HepG2 (cell line): Measurements from ENCODE around the gene POLL. TPM values are rescaled to one million over a fixed set of nuclear protein-coding genes. Genes with fewer than 3 reads are reported as not detected.

Source experiments
- ATAC-seq: fragments of 200-7000 bp; cut with Tn5 transposase; 3 replicates; pipeline ENCODE4 v1.9.1; 2020; ENCODE audit warnings: mild to moderate bottlenecking, moderate library complexity
- BruUV-seq: library from RNA; stranded (reverse); fragments of 400-500 nt; replicated peaks from 2 replicates; lab custom pipeline; 2021; lab: Mats Ljungman, UMichigan
- CTCF ChIA-PET: fragments of 300-600 bp; formaldehyde crosslinking; extraction: SDS; loops from one replicate; lab custom pipeline; 2021; ENCODE audit warnings: low total read pairs, inconsistent platforms, low intra/inter-chr PET ratio; lab: Yijun Ruan, JAX
- POLR2A ChIA-PET: fragments of 350-600 bp; sonication (Branson Sonifier 250); formaldehyde crosslinking; loops from one replicate; lab custom pipeline; 2020; ENCODE audit warnings: antibody characterized with exemption, inconsistent platforms; lab: Yijun Ruan, JAX
- DNase-seq: peaks from one replicate; pipeline ENCODE4 v3.0.0-alpha.2; 2015; ENCODE audit warnings: low spot score
- FAIRE-seq: peaks from 3 replicates; lab custom pipeline; 2011; peaks lifted over from hg19 to GRCh38; lab: Jason Lieb, UNC
- H2AFZ ChIP-seq: one replicate; pipeline ENCODE4 v1.6.1; 2011; ENCODE audit warnings: low read length, inconsistent platforms
- H3K27ac ChIP-seq: fragments of 300-600 bp; 3 replicates; pipeline ENCODE4 v1.8.0; 2011; ENCODE audit warnings: mixed run types, mild to moderate bottlenecking, mixed read lengths, low read length, inconsistent platforms; ENCODE audit not compliant: insufficient read depth; ENCODE audit errors: extremely low read length
- H3K27me3 ChIP-seq, 2 experiments: fragments of 200-600 bp in 1 of 2; 2 replicates in 1 of 2; 3 replicates in 1 of 2; pipeline versions ENCODE4 v1.6.0 to v1.8.0; 2011; ENCODE audit warnings: low read length in 2 of 2, mild to moderate bottlenecking in 2 of 2, moderate library complexity in 2 of 2, inconsistent platforms in 1 of 2; ENCODE audit not compliant: insufficient read depth in 2 of 2, control insufficient read depth in 1 of 2
- H3K36me3 ChIP-seq, 2 experiments: fragments of 200-600 bp in 1 of 2; replicated peaks in 1 of 2; 2 replicates in 1 of 2; 3 replicates in 1 of 2; pipeline versions ENCODE4 v1.5.1 to v1.8.0; 2011; ENCODE audit warnings: low read length in 2 of 2, inconsistent platforms in 1 of 2; ENCODE audit not compliant: insufficient read depth in 2 of 2, control insufficient read depth in 1 of 2
- H3K4me1 ChIP-seq: 2 replicates; pipeline ENCODE4 v1.5.1; 2012; ENCODE audit warnings: low read length, inconsistent platforms; ENCODE audit not compliant: insufficient read depth
- H3K4me2 ChIP-seq: 2 replicates; pipeline ENCODE4 v1.6.0; 2011; ENCODE audit warnings: low read depth, low read length, inconsistent platforms
- H3K4me3 ChIP-seq, 3 experiments: fragments of 200-600 bp in 1 of 3; sonication (generic), shearing (Covaris generic) in 1 of 3; replicated peaks in 1 of 3; 2 replicates each; pipeline ENCODE4 v1.5.1; 2011 to 2016; ENCODE audit warnings: low read length in 3 of 3, inconsistent platforms in 2 of 3, low read depth in 2 of 3, mild to moderate bottlenecking in 2 of 3, control low read depth in 1 of 3, mixed read lengths in 1 of 3; ENCODE audit not compliant: insufficient read depth in 1 of 3
- H3K79me2 ChIP-seq: one replicate; pipeline ENCODE4 v1.6.1; 2011; ENCODE audit warnings: low read length, inconsistent platforms; ENCODE audit not compliant: insufficient read depth
- H3K9ac ChIP-seq: 2 replicates; pipeline ENCODE4 v1.6.0; 2011; ENCODE audit warnings: mild to moderate bottlenecking, low read depth, low read length, inconsistent platforms; ENCODE audit not compliant: insufficient read depth
- H3K9me3 ChIP-seq: 2 replicates; pipeline ENCODE4 v1.5.1; 2012; ENCODE audit warnings: mild to moderate bottlenecking, low read length
- H4K20me1 ChIP-seq: 2 replicates; pipeline ENCODE4 v1.6.0; 2011; ENCODE audit warnings: inconsistent platforms, mild to moderate bottlenecking, low read length, moderate library complexity; ENCODE audit not compliant: insufficient read depth
- CHCHD3 ChIP-seq: sonication (generic); formaldehyde crosslinking; IDR thresholded peaks from 2 replicates; pipeline ENCODE4 v1.8.0; 2022; ENCODE audit warnings: mild to moderate bottlenecking, missing genetic modification reagents, moderate library complexity
- CHD4 ChIP-seq: fragments of 200-600 bp; sonication (generic); IDR thresholded peaks from 2 replicates; pipeline ENCODE4 v1.7.0; 2017; ENCODE audit warnings: mild to moderate bottlenecking, low read length, borderline replicate concordance
- ETV6 ChIP-seq: sonication (generic); formaldehyde crosslinking; conservative IDR thresholded peaks from 2 replicates; pipeline ENCODE4 v1.4.0; 2020; ENCODE audit warnings: missing genetic modification reagents
- HMG20B ChIP-seq: conservative IDR thresholded peaks from 2 replicates; pipeline ENCODE4 v1.6.1; 2016; ENCODE audit warnings: missing genetic modification reagents, missing compliant biosample characterization
- HOXA7 ChIP-seq: sonication (generic); formaldehyde crosslinking; IDR thresholded peaks from 2 replicates; pipeline ENCODE4 v1.8.1; 2022; ENCODE audit warnings: mild to moderate bottlenecking, missing genetic modification reagents, moderate library complexity
- MTA1 ChIP-seq: sonication (generic); formaldehyde crosslinking; IDR thresholded peaks from 2 replicates; pipeline ENCODE4 v1.4.0; 2020; ENCODE audit warnings: missing genetic modification reagents, mild to moderate bottlenecking, borderline replicate concordance
- MTF1 ChIP-seq: sonication (generic); formaldehyde crosslinking; IDR thresholded peaks from 2 replicates; pipeline ENCODE4 v1.5.0; 2020; ENCODE audit warnings: missing genetic modification reagents
- RBM22 ChIP-seq: fragments of 200-400 bp; formaldehyde crosslinking; optimal IDR thresholded peaks from 2 replicates; pipeline ENCODE3; 2017; ENCODE audit warnings: mild to moderate bottlenecking, low read length, moderate library complexity
- SALL2 ChIP-seq: sonication (generic); formaldehyde crosslinking; IDR thresholded peaks from 2 replicates; pipeline ENCODE4 v1.8.1; 2023; ENCODE audit warnings: mild to moderate bottlenecking, missing genetic modification reagents, inconsistent platforms
- SRSF1 ChIP-seq: fragments of 200-400 bp; formaldehyde crosslinking; optimal IDR thresholded peaks from 2 replicates; pipeline ENCODE3; 2017; ENCODE audit warnings: mild to moderate bottlenecking, low read depth, low read length, moderate library complexity
- ZNF260 ChIP-seq: sonication (generic); formaldehyde crosslinking; IDR thresholded peaks from 2 replicates; pipeline ENCODE4 v1.4.0; 2020; ENCODE audit warnings: missing genetic modification reagents, low read depth, mild to moderate bottlenecking, borderline replicate concordance
- ZNF644 ChIP-seq: IDR thresholded peaks from 2 replicates; pipeline ENCODE4 v1.6.1; 2016; ENCODE audit warnings: low read depth
- ZNF670 ChIP-seq: sonication (generic); formaldehyde crosslinking; IDR thresholded peaks from 2 replicates; pipeline ENCODE4 v1.8.0; 2022; ENCODE audit warnings: mild to moderate bottlenecking, missing genetic modification reagents, borderline replicate concordance
- ZNF770 ChIP-seq: sonication (generic); formaldehyde crosslinking; IDR thresholded peaks from 2 replicates; pipeline ENCODE4 v1.5.0; 2020; ENCODE audit warnings: mild to moderate bottlenecking, missing genetic modification reagents
- WGBS: methylation state at CpG from one replicate; pipeline ENCODE4 v1.1.6; 2017; ENCODE audit warnings: low lambda C conversion rate; 5-methylcytosine and 5-hydroxymethylcytosine counted together
- in situ Hi-C: cut with HindIII; loops from 2 replicates; pipeline ENCODE4 v1.10.0; 2017; ENCODE audit warnings: low pct_unique_long_range_greater_than_20kb; ENCODE audit not compliant: extremely low pct_ligation_motif_present
- intact Hi-C: fragments of 100-400 bp; cut with micrococcal nuclease; formaldehyde crosslinking; loops from one replicate; pipeline ENCODE4 v1.10.0; 2022; ENCODE audit not compliant: unreplicated experiment
- polyA plus RNA-seq, 8 experiments: library from polyadenylated mRNA; depleted of rRNA in 3 of 8; stranded (reverse) in 7 of 8; unstranded in 1 of 8; fragments of >200 nt; fragmentation: Illumina TruSeq in 4 of 8; extraction: Trizol in 4 of 8; gene quantifications; 2 replicates each; pipeline versions ENCODE4 v1.2.1 to v1.2.3, GENCODE V29; 2011 to 2016; ENCODE audit warnings: low read depth in 4 of 8, missing spikeins in 1 of 8, mixed read lengths in 1 of 8; ENCODE audit not compliant: insufficient read depth in 1 of 8
- total RNA-seq, 5 experiments: library from RNA; depleted of rRNA; stranded (reverse); fragments of >200 nt; fragmentation: Illumina TruSeq; extraction: Trizol; gene quantifications; 2 replicates each; pipeline ENCODE4 v1.2.3, GENCODE V29; 2016; ENCODE audit warnings: low read depth in 1 of 5
- TF ChIP-seq, protein P1 (sequence below): sonication (generic); formaldehyde crosslinking; IDR thresholded peaks from 2 replicates; pipeline ENCODE4 v1.5.0; 2020; ENCODE audit warnings: missing genetic modification reagents, mild to moderate bottlenecking, borderline replicate concordance

The POLL gene
- total and polyA plus RNA-seq, 2 of the 13 experiments (the other 11 are each of a cell fraction or from before 2014, with no cell fraction given), result 13.8 to 19.1 TPM

- 75% methylated on average over 1 of the region's 2 CpGs for WGBS
- Histone ChIP-seq H3K4me2 (no peak overlapping the region), H3K9ac (no peak overlapping the region), H4K20me1 (no peaks in the 10 kb centered on the region), H3K27ac (no peak overlapping the region), H3K79me2 (no peaks in the 10 kb centered on the region), H3K4me1 (peaks cover 13% of the 10 kb centered on the region), H3K4me3 (no peak overlapping the region), H3K9me3 (no peaks in the 10 kb centered on the region), H2AFZ (no peak overlapping the region), H3K27me3 (peaks cover 0 to 3% of the 10 kb centered on the region in 2 experiments; a peak in 1 of 5 replicates), H3K36me3 (peaks cover 0 to 1% of the 10 kb centered on the region in 2 experiments; a peak in 1 of 5 replicates)
- ATAC-seq, result no peak
- TF ChIP-seq, protein P1, sequence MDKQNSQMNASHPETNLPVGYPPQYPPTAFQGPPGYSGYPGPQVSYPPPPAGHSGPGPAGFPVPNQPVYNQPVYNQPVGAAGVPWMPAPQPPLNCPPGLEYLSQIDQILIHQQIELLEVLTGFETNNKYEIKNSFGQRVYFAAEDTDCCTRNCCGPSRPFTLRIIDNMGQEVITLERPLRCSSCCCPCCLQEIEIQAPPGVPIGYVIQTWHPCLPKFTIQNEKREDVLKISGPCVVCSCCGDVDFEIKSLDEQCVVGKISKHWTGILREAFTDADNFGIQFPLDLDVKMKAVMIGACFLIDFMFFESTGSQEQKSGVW (CRISPR knock-in tag), result no peak
- no peak for TF ChIP-seq ETV6 (CRISPR knock-in tag)
- peak; percentile 17 for TF ChIP-seq RBM22
- no peak for TF ChIP-seq SRSF1
- ChIA-PET CTCF (no interaction called here), POLR2A (no interaction called here)
- no TSS peak for BruUV-seq
- no peak for FAIRE-seq
- intact Hi-C loops (no loop called here), in situ Hi-C loops (no loop called here)
- no peak for DNase-seq
These were observed 29.9 kb downstream of the POLL start for GRCh38 chr10:101558204-101558603.

DNA sequence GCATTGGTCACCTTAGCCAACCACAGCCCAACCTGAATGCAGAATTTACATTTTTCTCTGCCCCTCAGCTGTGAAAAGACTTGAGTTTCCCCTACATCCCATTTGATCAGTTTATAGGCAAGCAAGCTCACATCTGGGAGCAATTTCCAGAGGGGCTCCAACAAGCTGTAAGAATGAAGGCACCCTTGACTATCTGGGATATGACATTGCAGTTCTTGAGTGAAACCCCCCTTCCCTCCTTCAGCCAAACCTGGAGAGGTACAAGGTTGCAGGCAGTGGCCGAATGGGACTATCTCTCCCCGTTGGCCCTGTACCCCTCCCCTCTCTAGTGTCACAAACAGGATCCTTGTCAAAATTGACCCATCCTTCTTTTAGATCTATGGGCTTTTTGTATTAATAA lies 30.5 kb downstream of the POLL start:
- Histone ChIP-seq H3K27me3 (0 out of 5 replicates have a peak, but pooled peaks cover 0 to 3% of the 10 kb centered on the region in 2 experiments), H3K4me2 (no peak overlapping the region), H3K9me3 (no peaks in the 10 kb centered on the region), H4K20me1 (no peaks in the 10 kb centered on the region), H3K27ac (no peak overlapping the region), H3K4me1 (peaks cover 13% of the 10 kb centered on the region), H3K36me3 (peaks cover 2 to 3% of the 10 kb centered on the region in 2 experiments; a peak in 3 of 5 replicates), H3K9ac (no peak overlapping the region), H3K4me3 (no peak overlapping the region), H3K79me2 (no peaks in the 10 kb centered on the region), H2AFZ (no peak overlapping the region)
- DNase-seq (no peak), FAIRE-seq (no peak), ATAC-seq (no peak)
- WGBS, result 78% methylated on average over 2 of the region's 2 CpGs
- ChIA-PET CTCF (no interaction called here), POLR2A (no interaction called here)
- TF ChIP-seq ZNF770 (CRISPR knock-in tag) (no peak), MTA1 (CRISPR knock-in tag) (no peak), ZNF670 (CRISPR knock-in tag) (no peak), MTF1 (CRISPR knock-in tag) (no peak), ZNF644 (no peak), HMG20B (CRISPR knock-in tag) (no peak), ZNF260 (CRISPR knock-in tag) (no peak), CHD4 (no peak), HOXA7 (CRISPR knock-in tag) (no peak), CHCHD3 (CRISPR knock-in tag) (no peak), SALL2 (CRISPR knock-in tag) (no peak)
- BruUV-seq, result no TSS peak
- in situ Hi-C loops (no loop called here), intact Hi-C loops (no loop called here)
